ENCODE results near the gene JMJD8. TPM values are rescaled to one million over a fixed set of nuclear protein-coding genes. Genes with fewer than 3 reads are reported as not detected.
A peak's percentile ranks its signal among the peaks of the same experiment; 100 is the strongest.

Gene JMJD8
- total RNA-seq, 2 experiments from 2014 or later = 22.0 to 23.6 TPM

- Histone ChIP-seq H3K9me3 (ENCODE audit: control insufficient read depth in 1 of 2, insufficient read depth in 1 of 2, low read length in 2 of 2) (no peaks in the 10 kb centered on the region), H3K4me3 (ENCODE audit: low read length) (peak overlapping the region; percentile 76), H3K36me3 (ENCODE audit: insufficient read depth, low read length) (peaks cover 18% of the 10 kb centered on the region), H3K4me1 (ENCODE audit: insufficient read depth, low read length) (peaks cover 74% of the 10 kb centered on the region), H3K27ac (ENCODE audit: low read depth in 1 of 2, low read length in 2 of 2) (peak overlapping the region; percentile 41 to 53), H3K27me3 (ENCODE audit: control insufficient read depth in 1 of 2, insufficient read depth in 2 of 2, low read length in 2 of 2) (peaks cover 5% of the 10 kb centered on the region in 2 experiments)
- TF ChIP-seq, protein P1, sequence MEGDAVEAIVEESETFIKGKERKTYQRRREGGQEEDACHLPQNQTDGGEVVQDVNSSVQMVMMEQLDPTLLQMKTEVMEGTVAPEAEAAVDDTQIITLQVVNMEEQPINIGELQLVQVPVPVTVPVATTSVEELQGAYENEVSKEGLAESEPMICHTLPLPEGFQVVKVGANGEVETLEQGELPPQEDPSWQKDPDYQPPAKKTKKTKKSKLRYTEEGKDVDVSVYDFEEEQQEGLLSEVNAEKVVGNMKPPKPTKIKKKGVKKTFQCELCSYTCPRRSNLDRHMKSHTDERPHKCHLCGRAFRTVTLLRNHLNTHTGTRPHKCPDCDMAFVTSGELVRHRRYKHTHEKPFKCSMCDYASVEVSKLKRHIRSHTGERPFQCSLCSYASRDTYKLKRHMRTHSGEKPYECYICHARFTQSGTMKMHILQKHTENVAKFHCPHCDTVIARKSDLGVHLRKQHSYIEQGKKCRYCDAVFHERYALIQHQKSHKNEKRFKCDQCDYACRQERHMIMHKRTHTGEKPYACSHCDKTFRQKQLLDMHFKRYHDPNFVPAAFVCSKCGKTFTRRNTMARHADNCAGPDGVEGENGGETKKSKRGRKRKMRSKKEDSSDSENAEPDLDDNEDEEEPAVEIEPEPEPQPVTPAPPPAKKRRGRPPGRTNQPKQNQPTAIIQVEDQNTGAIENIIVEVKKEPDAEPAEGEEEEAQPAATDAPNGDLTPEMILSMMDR (IDR thresholded peaks at IDR 0.05) = no peak
- Mint-ChIP-seq H3K27me3 (no peaks in the 10 kb centered on the region), H3K4me3 (peak overlapping the region; percentile 83), H3K36me3 (ENCODE audit: low read depth) (peaks cover 19% of the 10 kb centered on the region), H3K4me1 (ENCODE audit: low read depth) (peaks cover 20% of the 10 kb centered on the region), H3K27ac (peak overlapping the region; percentile 70), H3K9me3 (no peaks in the 10 kb centered on the region)
- DNase-seq (no peak), ATAC-seq (ENCODE audit: poor library complexity) (no peak)
- ChIA-PET POLR2A (interaction anchor here (0.7 to 4.8 kb wide), 14 partner anchors 9 to 1525 kb away, joined by 3 to 55 read pairs (median 4); partner anchors contain the start of genes ANTKMT, METTL26, MLST8 and RHOT2), CTCF (no interaction called here)
- intact Hi-C loops (cut with DNase I, micrococcal nuclease) = no loop called here
These were observed 3.5 kb downstream of the JMJD8 start for GRCh38 chr16:680625-680945.

DNA sequence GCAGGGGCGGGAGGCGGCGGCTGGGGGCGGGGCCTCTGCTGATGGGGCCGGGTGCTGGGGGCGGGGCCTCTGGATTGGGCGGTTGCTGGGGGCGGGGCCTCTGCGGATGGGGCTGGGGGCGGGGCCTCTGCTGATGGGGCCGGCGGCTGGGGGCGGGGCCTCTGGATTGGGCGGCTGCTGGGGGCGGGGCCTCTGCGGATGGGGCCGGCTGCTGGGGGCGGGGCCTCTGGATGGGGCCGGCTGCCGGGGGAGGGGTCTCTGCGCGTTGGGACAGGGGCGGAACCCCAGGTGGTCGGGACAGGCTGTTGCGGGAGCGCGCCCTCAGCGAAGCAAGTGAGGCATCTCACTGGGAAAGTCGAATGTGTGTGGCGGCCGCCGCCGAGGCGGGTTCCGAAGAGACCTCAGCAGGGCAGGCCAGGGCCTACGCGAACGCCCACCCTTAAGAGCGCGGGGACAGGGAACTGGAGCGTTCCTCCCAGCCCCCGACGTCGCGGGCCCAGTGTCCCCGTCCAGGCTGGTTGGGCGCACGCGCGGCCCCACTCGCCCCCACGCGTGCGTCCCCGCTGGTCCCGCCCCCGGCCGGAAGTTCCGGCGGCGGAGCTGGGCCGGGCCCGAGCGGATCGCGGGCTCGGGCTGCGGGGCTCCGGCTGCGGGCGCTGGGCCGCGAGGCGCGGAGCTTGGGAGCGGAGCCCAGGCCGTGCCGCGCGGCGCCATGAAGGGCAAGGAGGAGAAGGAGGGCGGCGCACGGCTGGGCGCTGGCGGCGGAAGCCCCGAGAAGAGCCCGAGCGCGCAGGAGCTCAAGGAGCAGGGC lies 4.1 kb downstream of the JMJD8 start, which contains the start of gene STUB1:
STUB1 (plus strand) TSS at position 597 of the 811 bp plus-strand sequence; CDS start at position 713, 116 bp downstream.
- ChIA-PET POLR2A (interaction anchor here (0.7 to 4.8 kb wide), 17 partner anchors 9 to 1525 kb away, joined by 3 to 55 read pairs (median 4); partner anchors contain the start of genes ANTKMT, METTL26, MLST8 and RHOT2), CTCF (no interaction called here)
- peaks cover 19% of the 10 kb centered on the region for H3K36me3 Mint-ChIP-seq (ENCODE audit: low read depth)
- Histone ChIP-seq H3K36me3 (ENCODE audit: insufficient read depth, low read length) (peaks cover 18% of the 10 kb centered on the region), H3K27me3 (ENCODE audit: control insufficient read depth in 1 of 2, insufficient read depth in 2 of 2, low read length in 2 of 2) (peaks cover 6 to 9% of the 10 kb centered on the region in 2 experiments), H3K27ac (ENCODE audit: low read depth in 1 of 2, low read length in 2 of 2) (peak within 1 kb of the TSS; percentile 41 to 91), H3K4me1 (ENCODE audit: insufficient read depth, low read length) (peaks cover 73% of the 10 kb centered on the region), H3K4me3 (ENCODE audit: low read length) (peak within 1 kb of the TSS; percentile 76), H3K9me3 (ENCODE audit: control insufficient read depth in 1 of 2, insufficient read depth in 1 of 2, low read length in 2 of 2) (no peaks in the 10 kb centered on the region)
- H3K4me1 Mint-ChIP-seq (ENCODE audit: low read depth) = peaks cover 23% of the 10 kb centered on the region
- no peaks in the 10 kb centered on the region for H3K9me3 Mint-ChIP-seq
- ATAC-seq (ENCODE audit: poor library complexity) (peak; percentile 63), DNase-seq (peak; percentile 75 to 97 (median 85))
- intact Hi-C loops (cut with DNase I, micrococcal nuclease) = no loop called here
- peak within 1 kb of the TSS; percentile 70 for H3K27ac Mint-ChIP-seq
- TF ChIP-seq, protein P1 (IDR thresholded peaks at IDR 0.05) = no peak
- peak within 1 kb of the TSS; percentile 86 for H3K4me3 Mint-ChIP-seq
- H3K27me3 Mint-ChIP-seq = no peaks in the 10 kb centered on the region

DNA sequence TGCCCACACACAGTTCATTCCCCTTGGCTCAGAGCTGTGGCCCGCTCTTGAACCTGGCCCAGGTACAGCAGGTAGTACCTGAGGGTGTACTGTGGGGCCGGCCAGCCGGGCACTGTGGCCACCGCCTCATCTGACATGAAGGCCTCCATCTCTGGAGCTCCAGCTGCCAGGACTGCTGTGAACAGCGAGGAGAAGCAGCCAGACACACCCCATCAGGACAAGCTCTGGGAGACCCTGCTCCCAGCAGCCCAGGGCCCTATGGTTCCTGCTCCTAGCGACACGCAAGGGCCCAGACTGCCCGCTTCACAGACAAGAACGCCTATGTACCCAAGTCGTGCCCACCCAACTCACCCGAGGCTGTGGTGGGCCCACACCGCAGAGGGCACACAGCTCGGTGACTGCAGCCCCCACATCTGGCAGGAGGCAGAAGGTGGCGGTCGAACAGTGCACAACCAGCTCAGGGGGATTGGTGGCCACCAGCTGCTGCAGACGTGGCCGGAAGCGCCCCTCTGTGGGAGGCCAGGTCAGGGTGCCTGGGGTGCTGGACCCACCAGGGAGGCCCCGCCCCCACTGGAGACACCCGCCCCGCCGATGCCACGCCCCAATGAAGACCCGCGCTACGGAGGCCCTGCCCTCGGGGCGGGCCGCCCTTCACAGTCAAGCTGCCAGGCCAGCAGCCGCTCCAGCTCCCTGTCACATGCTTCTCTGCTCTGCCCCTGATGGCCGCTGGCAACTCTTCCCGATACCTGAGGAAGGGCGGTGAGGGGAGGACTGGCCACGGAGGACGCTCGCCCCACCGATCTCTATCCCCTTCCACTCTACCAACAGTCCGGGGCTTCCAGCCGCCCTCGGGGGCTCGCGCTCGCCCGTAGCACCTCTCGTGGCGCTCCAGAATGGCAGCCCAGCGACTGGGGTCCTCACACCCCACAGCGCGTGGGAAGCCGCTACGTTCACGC lies 5.0 kb downstream of the JMJD8 start:
- Mint-ChIP-seq H3K4me1 (ENCODE audit: low read depth) (peaks cover 26% of the 10 kb centered on the region), H3K36me3 (ENCODE audit: low read depth) (peaks cover 23% of the 10 kb centered on the region), H3K4me3 (peak overlapping the region; percentile 87), H3K27ac (peak overlapping the region; percentile 64), H3K27me3 (no peaks in the 10 kb centered on the region), H3K9me3 (no peaks in the 10 kb centered on the region)
- intact Hi-C loops (cut with DNase I, micrococcal nuclease) = no loop called here
- ATAC-seq (ENCODE audit: poor library complexity) (peak; percentile 3), DNase-seq (peak in 6 of 14 experiments; percentile 38 to 79 (median 52))
- Histone ChIP-seq H3K9me3 (ENCODE audit: control insufficient read depth in 1 of 2, insufficient read depth in 1 of 2, low read length in 2 of 2) (no peaks in the 10 kb centered on the region), H3K27me3 (ENCODE audit: control insufficient read depth in 1 of 2, insufficient read depth in 2 of 2, low read length in 2 of 2) (peaks cover 8 to 12% of the 10 kb centered on the region in 2 experiments), H3K27ac (ENCODE audit: low read depth in 1 of 2, low read length in 2 of 2) (peak overlapping the region in 1 of 2 donors; percentile 24), H3K4me1 (ENCODE audit: insufficient read depth, low read length) (peaks cover 68% of the 10 kb centered on the region), H3K36me3 (ENCODE audit: insufficient read depth, low read length) (peaks cover 18% of the 10 kb centered on the region), H3K4me3 (ENCODE audit: low read length) (peak overlapping the region; percentile 72)
- ChIA-PET CTCF (interaction anchor here (1.2 kb wide), 1 partner anchor 11 kb away, joined by 3 read pairs; the partner anchor contains the start of gene RHOT2), POLR2A (interaction anchor here (1.0 to 4.8 kb wide), 5 partner anchors 9 to 42 kb away, joined by 3 to 55 read pairs (median 7); partner anchors contain the start of genes RHOT2 and WDR24)
- TF ChIP-seq, protein P1 (IDR thresholded peaks at IDR 0.05) = no peak

Data from CD4-positive, alpha-beta T cell (primary cell).